GM21717 (cell line): ENCODE results near the gene OIP5.
A peak's percentile ranks its signal among the peaks of the same experiment; 100 is the strongest.
"Not testable (repeated sequence)": the region's sequence is repeated elsewhere in the genome, so short reads cannot be mapped to it uniquely, and the experiment has no call there.

Experiments used
- ATAC-seq: cut with Tn5 transposase; IDR thresholded peaks from one replicate; pipeline ENCODE4 v1.9.1; 2021; ENCODE audit warnings: mild to moderate bottlenecking, moderate library complexity; ENCODE audit not compliant: unreplicated experiment

The OIP5 gene

GRCh38 chr15:41304149-41304770 lies 28.1 kb downstream of the OIP5 start:
- no peak for ATAC-seq

- ATAC-seq = no peak
These were observed 30.8 kb downstream of the OIP5 start for GRCh38 chr15:41301587-41301986.

- ATAC-seq = not testable (repeated sequence)
These were observed 31.3 kb downstream of the OIP5 start for GRCh38 chr15:41301139-41301538.

GRCh38 chr15:41292521-41292920 lies 39.9 kb downstream of the OIP5 start:
- ATAC-seq = no peak

- ATAC-seq = peak; percentile 74
These were observed 41.2 kb downstream of the OIP5 start for GRCh38 chr15:41291065-41291631.

- no peak for ATAC-seq
These were observed 42.4 kb downstream of the OIP5 start for GRCh38 chr15:41289953-41290352.

- ATAC-seq = no peak
These were observed 43.9 kb downstream of the OIP5 start for GRCh38 chr15:41288464-41288863.

GRCh38 chr15:41286665-41287333 lies 45.6 kb downstream of the OIP5 start:
- no peak for ATAC-seq

GRCh38 chr15:41285285-41285684 lies 47.1 kb downstream of the OIP5 start:
- no peak for ATAC-seq

GRCh38 chr15:41284427-41285177 lies 47.8 kb downstream of the OIP5 start:
- no peak for ATAC-seq

- ATAC-seq = peak; percentile 94
These were observed 48.6 kb downstream of the OIP5 start for GRCh38 chr15:41283653-41284426.

- ATAC-seq = not testable (repeated sequence)
These were observed 49.3 kb downstream of the OIP5 start for GRCh38 chr15:41282980-41283652.

GRCh38 chr15:41282436-41282835 lies 50.0 kb downstream of the OIP5 start:
- ATAC-seq = not testable (repeated sequence)

GRCh38 chr15:41281236-41281635 lies 51.2 kb downstream of the OIP5 start:
- no peak for ATAC-seq

GRCh38 chr15:41279535-41280283 lies 52.7 kb downstream of the OIP5 start:
- no peak for ATAC-seq

GRCh38 chr15:41278319-41278718 lies 54.1 kb downstream of the OIP5 start:
- no peak for ATAC-seq

- ATAC-seq = no peak
These were observed 55.6 kb downstream of the OIP5 start for GRCh38 chr15:41276831-41277230.

- no peak for ATAC-seq
These were observed 62.5 kb downstream of the OIP5 start for GRCh38 chr15:41269887-41270286.

GRCh38 chr15:41263891-41264351 lies 68.5 kb downstream of the OIP5 start:
- ATAC-seq = no peak
